ENCODE results near the gene C10orf143. TPM values are rescaled to one million over a fixed set of nuclear protein-coding genes. Genes with fewer than 3 reads are reported as not detected.
"Not testable (repeated sequence)": the region's sequence is repeated elsewhere in the genome, so short reads cannot be mapped to it uniquely, and the experiment has no call there.

C10orf143 gene
- total and polyA plus RNA-seq, 2 donors = 1.6 to 7.7 TPM

GRCh38 chr10:130099344-130099743 is 11.3 kb downstream of the C10orf143 start:
- 95% methylated on average over 6 of the region's 6 CpGs for WGBS
- DNase-seq (ENCODE audit: extremely low spot score) = no peak

DNA sequence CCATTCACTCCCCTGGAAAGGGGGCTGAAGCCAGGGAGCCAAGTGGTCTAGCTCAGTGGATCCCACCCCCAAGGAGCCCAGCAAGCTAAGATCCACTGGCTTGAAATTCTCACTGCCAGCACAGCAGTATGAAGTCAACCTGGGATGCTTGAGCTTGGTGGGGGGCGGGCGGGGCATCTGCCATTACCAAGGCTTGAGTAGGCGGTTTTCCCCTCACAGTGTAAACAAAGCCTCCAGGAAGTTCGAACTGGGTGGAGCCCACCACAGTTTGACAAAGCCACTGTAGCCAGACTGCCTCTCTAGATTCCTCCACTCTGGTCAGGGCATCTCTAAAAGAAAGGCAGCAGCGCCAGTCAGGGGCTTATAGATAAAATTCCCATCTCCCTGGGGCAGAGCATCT is 20.1 kb downstream of the C10orf143 start:
- not testable (repeated sequence) for H3K4me1 ChIP-seq (ENCODE audit: insufficient read depth); H3K4me3 ChIP-seq (ENCODE audit: low read depth, low read length); DNase-seq (ENCODE audit: extremely low spot score); H3K36me3 ChIP-seq (ENCODE audit: insufficient read depth); H3K27ac ChIP-seq (ENCODE audit: low read depth)
- 85% methylated on average over 5 of the region's 5 CpGs for WGBS

More at GRCh38 chr10:130099344-130099743, 11.3 kb downstream of the C10orf143 start:
- H3K4me3 ChIP-seq (ENCODE audit: low read depth, low read length) = no peak overlapping the region
- H3K4me1 ChIP-seq (ENCODE audit: insufficient read depth) = no peaks in the 10 kb centered on the region
- H3K27ac ChIP-seq (ENCODE audit: low read depth) = no peak overlapping the region
- no peaks in the 10 kb centered on the region for H3K36me3 ChIP-seq (ENCODE audit: insufficient read depth)

- WGBS = 68% methylated on average over 2 of the region's 2 CpGs
These were observed 30.2 kb downstream of the C10orf143 start for GRCh38 chr10:130080461-130080814.

DNA sequence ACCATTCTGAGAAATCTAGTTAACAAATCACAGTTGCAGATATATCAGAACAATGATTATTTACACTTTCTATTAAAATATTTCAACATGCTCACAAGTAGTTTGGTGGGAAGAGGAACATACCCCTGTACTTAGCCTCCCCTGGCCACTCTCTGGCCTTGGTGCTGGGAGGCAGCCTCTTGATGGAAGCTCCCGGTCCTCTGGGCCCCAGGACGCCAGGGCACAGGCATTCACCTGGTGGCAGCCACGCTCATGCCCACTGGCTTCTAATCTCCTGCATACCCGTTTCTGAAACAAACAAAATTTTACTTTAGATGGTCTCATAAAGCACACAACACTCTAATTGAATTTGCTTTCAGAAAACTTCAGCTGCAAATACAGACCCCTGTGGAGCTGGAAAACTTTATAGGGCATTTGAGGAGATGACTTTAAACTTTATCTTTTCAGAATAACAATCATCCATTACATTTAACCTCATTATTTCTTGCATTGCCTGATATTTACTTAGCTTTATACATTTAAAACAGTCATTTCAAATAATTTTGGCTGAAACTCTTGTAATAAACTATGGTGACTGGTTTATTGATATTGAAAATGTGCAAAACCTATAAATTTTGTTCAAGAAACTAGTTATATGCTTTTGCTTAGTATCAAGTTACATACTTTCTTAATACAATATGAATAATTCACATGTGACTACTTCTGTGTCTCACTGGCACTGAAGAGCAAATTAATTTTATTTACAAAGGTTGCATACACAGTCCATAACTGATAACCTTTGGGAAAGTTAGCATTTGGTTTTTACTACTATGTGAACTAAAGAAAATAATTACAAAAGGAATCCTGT is 30.8 kb downstream of the C10orf143 start:
- no peak for DNase-seq (ENCODE audit: extremely low spot score)
- H3K36me3 ChIP-seq (ENCODE audit: insufficient read depth) = no peaks in the 10 kb centered on the region
- H3K4me1 ChIP-seq (ENCODE audit: insufficient read depth) = no peaks in the 10 kb centered on the region
- no peak overlapping the region for H3K27ac ChIP-seq (ENCODE audit: low read depth)
- 76% methylated on average over 4 of the region's 4 CpGs for WGBS
- H3K4me3 ChIP-seq (ENCODE audit: low read depth, low read length) = no peak overlapping the region

More at GRCh38 chr10:130080461-130080814, 30.2 kb downstream of the C10orf143 start:
- no peak overlapping the region for H3K27ac ChIP-seq (ENCODE audit: low read depth)
- DNase-seq (ENCODE audit: extremely low spot score) = no peak
- no peaks in the 10 kb centered on the region for H3K36me3 ChIP-seq (ENCODE audit: insufficient read depth)
- no peaks in the 10 kb centered on the region for H3K4me1 ChIP-seq (ENCODE audit: insufficient read depth)
- H3K4me3 ChIP-seq (ENCODE audit: low read depth, low read length) = no peak overlapping the region

DNA sequence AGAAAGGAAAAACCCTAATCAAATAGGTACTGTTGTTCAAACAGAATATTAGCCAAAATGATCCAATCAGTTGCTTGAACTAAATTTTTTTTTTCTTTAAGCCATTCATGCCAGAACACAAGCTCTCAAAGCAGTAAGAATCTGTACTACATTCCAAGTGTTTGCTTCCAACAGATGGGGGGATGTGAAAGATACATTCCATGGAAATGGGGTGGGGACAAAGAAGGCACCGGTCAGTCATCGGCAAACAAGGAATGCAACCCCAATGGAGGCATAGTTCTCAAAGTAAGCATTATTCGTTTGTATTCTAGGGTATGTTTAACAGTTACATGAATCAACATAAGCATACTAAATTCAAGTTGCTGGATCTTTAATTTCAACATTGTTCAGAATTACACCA is 32.5 kb downstream of the C10orf143 start:
- no peak for DNase-seq (ENCODE audit: extremely low spot score)
- WGBS = 69% methylated on average over 3 of the region's 3 CpGs
- no peak overlapping the region for H3K27ac ChIP-seq (ENCODE audit: low read depth)
- no peaks in the 10 kb centered on the region for H3K36me3 ChIP-seq (ENCODE audit: insufficient read depth)
- no peak overlapping the region for H3K4me3 ChIP-seq (ENCODE audit: low read depth, low read length)
- no peaks in the 10 kb centered on the region for H3K4me1 ChIP-seq (ENCODE audit: insufficient read depth)

- no peak overlapping the region for H3K27ac ChIP-seq (ENCODE audit: low read depth)
- WGBS = 94% methylated on average over 14 of the region's 14 CpGs
- H3K4me3 ChIP-seq (ENCODE audit: low read depth, low read length) = no peak overlapping the region
- H3K36me3 ChIP-seq (ENCODE audit: insufficient read depth) = no peaks in the 10 kb centered on the region
- no peak for DNase-seq (ENCODE audit: extremely low spot score)
- no peaks in the 10 kb centered on the region for H3K4me1 ChIP-seq (ENCODE audit: insufficient read depth)
These were observed 33.9 kb downstream of the C10orf143 start for GRCh38 chr10:130076681-130077080.

GRCh38 chr10:130074639-130075038 is 36.0 kb downstream of the C10orf143 start:
- H3K4me1 ChIP-seq (ENCODE audit: insufficient read depth) = no peaks in the 10 kb centered on the region
- no peak for DNase-seq (ENCODE audit: extremely low spot score)
- H3K4me3 ChIP-seq (ENCODE audit: low read depth, low read length) = no peak overlapping the region
- 56% methylated on average over 1 of the region's 1 CpG for WGBS
- H3K27ac ChIP-seq (ENCODE audit: low read depth) = no peak overlapping the region
- no peaks in the 10 kb centered on the region for H3K36me3 ChIP-seq (ENCODE audit: insufficient read depth)

GRCh38 chr10:130073912-130074311 is 36.7 kb downstream of the C10orf143 start:
- H3K4me3 ChIP-seq (ENCODE audit: low read depth, low read length) = no peak overlapping the region
- no peaks in the 10 kb centered on the region for H3K36me3 ChIP-seq (ENCODE audit: insufficient read depth)
- no peaks in the 10 kb centered on the region for H3K4me1 ChIP-seq (ENCODE audit: insufficient read depth)
- no peak overlapping the region for H3K27ac ChIP-seq (ENCODE audit: low read depth)
- DNase-seq (ENCODE audit: extremely low spot score) = no peak
- WGBS = 89% methylated on average over 8 of the region's 8 CpGs

DNA sequence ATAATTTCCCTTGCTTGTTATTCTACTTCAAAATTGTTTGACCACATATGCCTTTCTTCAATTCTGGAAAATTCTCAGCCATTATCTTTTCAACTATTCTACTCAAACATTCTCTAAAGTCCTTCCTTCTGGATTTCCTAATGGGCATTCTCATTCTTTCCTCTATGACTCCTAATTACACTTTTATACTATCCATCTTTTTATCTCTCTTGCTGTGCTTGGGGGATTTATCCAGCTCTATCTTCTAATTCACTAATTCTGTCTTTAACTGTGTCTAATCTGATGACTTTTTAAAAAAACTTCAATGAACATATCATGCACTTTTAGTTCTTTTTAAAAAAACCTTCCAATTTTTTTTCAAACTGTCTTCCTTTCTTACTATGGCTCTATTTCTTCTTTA is 38.4 kb downstream of the C10orf143 start:
- DNase-seq (ENCODE audit: extremely low spot score) = no peak
- Histone ChIP-seq H3K36me3 (ENCODE audit: insufficient read depth) (no peaks in the 10 kb centered on the region), H3K4me3 (ENCODE audit: low read depth, low read length) (no peak overlapping the region), H3K27ac (ENCODE audit: low read depth) (no peak overlapping the region), H3K4me1 (ENCODE audit: insufficient read depth) (no peaks in the 10 kb centered on the region)

- WGBS = 93% methylated on average over 6 of the region's 6 CpGs
- no peak for DNase-seq (ENCODE audit: extremely low spot score)
- no peaks in the 10 kb centered on the region for H3K4me1 ChIP-seq (ENCODE audit: insufficient read depth)
These were observed 42.7 kb downstream of the C10orf143 start for GRCh38 chr10:130067893-130068292.

DNA sequence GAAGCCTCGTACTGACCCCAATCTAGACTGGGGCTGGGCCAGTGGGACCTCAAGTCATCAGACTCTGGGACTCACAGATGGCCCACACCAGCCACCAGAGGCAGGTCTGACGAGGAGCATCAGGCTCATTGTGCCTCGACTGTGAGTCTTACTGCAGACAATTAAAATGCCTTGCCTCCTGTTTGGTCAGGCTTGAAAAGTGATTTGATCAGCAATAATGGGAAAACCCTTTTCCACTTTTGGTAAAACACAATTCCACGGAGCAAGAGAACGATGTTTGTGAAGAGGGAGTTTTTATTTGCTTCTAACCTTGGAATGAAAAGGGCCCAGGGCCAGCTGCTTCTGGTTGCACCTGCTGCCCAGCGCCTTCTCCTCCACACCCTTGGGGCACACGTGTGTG is 43.9 kb downstream of the C10orf143 start:
- H3K27ac ChIP-seq (ENCODE audit: low read depth) = no peak overlapping the region
- DNase-seq (ENCODE audit: extremely low spot score) = no peak
- H3K4me3 ChIP-seq (ENCODE audit: low read depth, low read length) = no peak overlapping the region
- WGBS = 91% methylated on average over 7 of the region's 7 CpGs
- H3K4me1 ChIP-seq (ENCODE audit: insufficient read depth) = no peaks in the 10 kb centered on the region
- no peaks in the 10 kb centered on the region for H3K36me3 ChIP-seq (ENCODE audit: insufficient read depth)

More at GRCh38 chr10:130067893-130068292, 42.7 kb downstream of the C10orf143 start:
- Histone ChIP-seq H3K36me3 (ENCODE audit: insufficient read depth) (no peaks in the 10 kb centered on the region), H3K27ac (ENCODE audit: low read depth) (no peak overlapping the region), H3K4me3 (ENCODE audit: low read depth, low read length) (no peak overlapping the region)

DNA sequence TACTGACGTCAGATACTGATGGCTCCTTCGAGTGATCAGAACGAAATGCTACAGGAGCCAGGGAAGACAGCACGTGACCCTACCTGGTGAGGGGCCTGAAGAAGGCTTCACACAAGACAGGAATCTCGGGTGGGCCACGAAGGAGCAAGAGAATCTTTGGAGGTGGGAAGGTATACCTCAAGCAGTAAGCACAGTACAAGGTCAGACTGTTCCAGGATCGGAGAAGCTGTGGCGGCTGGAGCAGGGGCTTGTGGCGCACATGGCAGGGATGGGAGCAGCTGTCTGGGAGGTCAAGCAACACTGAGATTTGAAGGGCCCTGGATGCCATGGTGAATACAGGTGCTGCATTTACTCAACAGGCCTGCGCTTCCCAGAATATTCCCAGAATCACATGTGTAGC is 45.4 kb downstream of the C10orf143 start:
- Histone ChIP-seq H3K4me3 (ENCODE audit: low read depth, low read length) (no peak overlapping the region), H3K27ac (ENCODE audit: low read depth) (no peak overlapping the region), H3K4me1 (ENCODE audit: insufficient read depth) (no peaks in the 10 kb centered on the region), H3K36me3 (ENCODE audit: insufficient read depth) (no peaks in the 10 kb centered on the region)
- WGBS = 87% methylated on average over 10 of the region's 10 CpGs
- DNase-seq (ENCODE audit: extremely low spot score) = no peak

- Histone ChIP-seq H3K36me3 (ENCODE audit: insufficient read depth) (no peaks in the 10 kb centered on the region), H3K4me1 (ENCODE audit: insufficient read depth) (no peaks in the 10 kb centered on the region), H3K4me3 (ENCODE audit: low read depth, low read length) (no peak overlapping the region), H3K27ac (ENCODE audit: low read depth) (no peak overlapping the region)
- WGBS = 80% methylated on average over 5 of the region's 5 CpGs
- DNase-seq (ENCODE audit: extremely low spot score) = no peak
These were observed 45.8 kb downstream of the C10orf143 start for GRCh38 chr10:130064783-130065182.

DNA sequence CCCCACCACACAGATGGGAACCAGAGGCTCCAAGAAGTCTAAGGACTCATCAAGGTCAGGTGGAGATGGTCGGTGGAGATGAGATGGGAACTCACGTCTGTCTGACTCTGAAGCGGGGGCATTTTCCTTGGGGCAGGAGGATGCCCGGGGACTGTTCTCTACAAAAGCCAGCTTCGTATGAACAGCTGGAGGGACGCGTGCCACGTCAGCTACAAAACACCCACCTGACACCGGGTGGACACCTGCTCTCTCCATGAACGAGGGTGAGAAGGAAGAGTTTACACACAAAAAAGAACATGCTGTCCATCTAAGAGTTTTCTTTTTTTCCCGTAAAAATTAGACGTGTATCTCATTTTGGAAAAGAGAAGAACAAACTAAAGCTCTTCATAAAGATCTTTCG is 47.7 kb downstream of the C10orf143 start:
- no peak for DNase-seq (ENCODE audit: extremely low spot score)
- Histone ChIP-seq H3K4me1 (ENCODE audit: insufficient read depth) (no peaks in the 10 kb centered on the region), H3K4me3 (ENCODE audit: low read depth, low read length) (no peak overlapping the region), H3K36me3 (ENCODE audit: insufficient read depth) (no peaks in the 10 kb centered on the region), H3K27ac (ENCODE audit: low read depth) (no peak overlapping the region)
- WGBS = 91% methylated on average over 13 of the region's 13 CpGs

All from urinary bladder (tissue), 4 donors.